ENCODE results near the gene SIX3.

- no peak for TF ChIP-seq CTCF (conservative IDR thresholded peaks at IDR 0.05; ENCODE audit: low read depth, low read length)
- TF ChIP-seq CHD1 (IDR thresholded peaks at IDR 0.05; ENCODE audit: low read depth, low read length): no peak
- TF ChIP-seq MAZ (IDR thresholded peaks at IDR 0.05; ENCODE audit: borderline replicate concordance, low read depth, low read length): no peak
- TF ChIP-seq POLR2A (IDR thresholded peaks at IDR 0.05; ENCODE audit: low read depth, low read length): no peak
- TF ChIP-seq RFX5 (IDR thresholded peaks at IDR 0.05; ENCODE audit: low read depth, low read length): no peak
- no peak for TF ChIP-seq MAFK (IDR thresholded peaks at IDR 0.05; ENCODE audit: low read depth, low read length)
- TF ChIP-seq CEBPB (IDR thresholded peaks at IDR 0.05; ENCODE audit: low read depth, low read length): no peak
Measured at GRCh38 chr2:44929735-44930273, 11.7 kb upstream of the SIX3 start.
